Thyroid gland (tissue), 4 donors: Measurements from ENCODE around the gene GPR183.

Experiments
- POLR2A ChIP-seq, 2 donors: fragments of 450-650 bp; IDR thresholded peaks; one replicate each; pipeline ENCODE4 v1.6.1; 2017; ENCODE audit warnings: antibody characterized with exemption in 2 of 2, mild to moderate bottlenecking in 2 of 2, moderate library complexity in 1 of 2
- TF ChIP-seq, protein P1 (sequence below), 6 experiments: fragments of 200-600 bp in 3 of 6; fragments of 450-650 bp in 3 of 6; sonication (generic) in 3 of 6; IDR thresholded peaks; one replicate each; pipeline ENCODE4 v1.5.1; 2016 to 2019; ENCODE audit warnings: antibody characterized with exemption in 6 of 6, mild to moderate bottlenecking in 2 of 6, inconsistent platforms in 1 of 6, moderate library complexity in 1 of 6

DNA sequence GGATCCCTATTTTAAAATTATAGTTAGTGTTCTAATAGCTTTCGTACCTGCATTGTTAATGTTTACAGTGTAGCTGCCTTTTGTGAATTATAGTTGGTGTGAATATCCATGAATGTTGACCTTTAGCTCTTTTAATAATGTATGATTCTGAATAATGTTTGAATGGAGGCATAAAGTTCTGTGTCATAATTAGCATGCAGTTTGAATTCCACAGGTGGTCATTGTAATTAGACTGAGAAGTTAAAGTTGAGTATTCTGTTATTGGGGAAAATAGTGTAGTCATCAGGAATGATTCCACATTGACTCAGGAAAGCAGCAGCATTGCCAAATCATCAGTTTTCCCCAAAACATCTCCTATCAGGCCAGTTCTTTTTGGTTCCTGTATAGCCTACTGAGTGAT is 61.1 kb downstream of the GPR183 start:
- TF ChIP-seq, protein P1, sequence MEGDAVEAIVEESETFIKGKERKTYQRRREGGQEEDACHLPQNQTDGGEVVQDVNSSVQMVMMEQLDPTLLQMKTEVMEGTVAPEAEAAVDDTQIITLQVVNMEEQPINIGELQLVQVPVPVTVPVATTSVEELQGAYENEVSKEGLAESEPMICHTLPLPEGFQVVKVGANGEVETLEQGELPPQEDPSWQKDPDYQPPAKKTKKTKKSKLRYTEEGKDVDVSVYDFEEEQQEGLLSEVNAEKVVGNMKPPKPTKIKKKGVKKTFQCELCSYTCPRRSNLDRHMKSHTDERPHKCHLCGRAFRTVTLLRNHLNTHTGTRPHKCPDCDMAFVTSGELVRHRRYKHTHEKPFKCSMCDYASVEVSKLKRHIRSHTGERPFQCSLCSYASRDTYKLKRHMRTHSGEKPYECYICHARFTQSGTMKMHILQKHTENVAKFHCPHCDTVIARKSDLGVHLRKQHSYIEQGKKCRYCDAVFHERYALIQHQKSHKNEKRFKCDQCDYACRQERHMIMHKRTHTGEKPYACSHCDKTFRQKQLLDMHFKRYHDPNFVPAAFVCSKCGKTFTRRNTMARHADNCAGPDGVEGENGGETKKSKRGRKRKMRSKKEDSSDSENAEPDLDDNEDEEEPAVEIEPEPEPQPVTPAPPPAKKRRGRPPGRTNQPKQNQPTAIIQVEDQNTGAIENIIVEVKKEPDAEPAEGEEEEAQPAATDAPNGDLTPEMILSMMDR (IDR thresholded peaks at IDR 0.05), result no peak
- TF ChIP-seq POLR2A (IDR thresholded peaks at IDR 0.05), result no peak
